Subcutaneous adipose tissue (tissue), 4 donors: ENCODE data around the gene EIF6. TPM values are rescaled to one million over a fixed set of nuclear protein-coding genes. Genes with fewer than 3 reads are reported as not detected.

ENCODE experiments used
- total RNA-seq, 4 donors: library from RNA; depleted of rRNA; stranded (reverse); fragments of >200 nt; gene quantifications; one replicate each; pipeline ENCODE4 v1.1.0, GENCODE V29; 2016
- TF ChIP-seq, protein P1 (sequence below): fragments of 450-650 bp; IDR thresholded peaks from one replicate; pipeline ENCODE4 v1.5.1; 2016; ENCODE audit warnings: low read depth, mild to moderate bottlenecking, control low read depth, antibody characterized with exemption, moderate library complexity

EIF6 gene
- total RNA-seq, 4 donors from 2014 or later: 50.1 to 75.5 (median 67.9) TPM

DNA sequence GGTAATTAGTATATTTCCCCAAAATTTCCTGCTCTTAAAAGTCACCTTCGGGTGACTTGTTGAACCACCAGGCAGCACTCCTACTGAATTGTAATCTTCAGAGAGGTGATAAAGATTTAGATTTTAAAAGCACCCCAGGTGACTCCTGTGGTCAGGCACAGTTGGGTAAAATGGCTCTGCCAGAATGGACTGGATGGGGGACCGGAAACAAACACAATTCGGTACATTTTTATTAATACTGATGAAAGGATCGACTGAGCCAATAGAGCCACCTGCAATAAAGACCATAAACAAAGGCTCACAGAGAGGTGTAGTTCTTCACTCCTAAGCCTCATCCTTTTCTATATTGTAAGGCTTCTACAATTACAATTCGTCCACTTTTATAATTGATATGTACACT, 27.2 kb upstream of the EIF6 start:
- TF ChIP-seq, protein P1, sequence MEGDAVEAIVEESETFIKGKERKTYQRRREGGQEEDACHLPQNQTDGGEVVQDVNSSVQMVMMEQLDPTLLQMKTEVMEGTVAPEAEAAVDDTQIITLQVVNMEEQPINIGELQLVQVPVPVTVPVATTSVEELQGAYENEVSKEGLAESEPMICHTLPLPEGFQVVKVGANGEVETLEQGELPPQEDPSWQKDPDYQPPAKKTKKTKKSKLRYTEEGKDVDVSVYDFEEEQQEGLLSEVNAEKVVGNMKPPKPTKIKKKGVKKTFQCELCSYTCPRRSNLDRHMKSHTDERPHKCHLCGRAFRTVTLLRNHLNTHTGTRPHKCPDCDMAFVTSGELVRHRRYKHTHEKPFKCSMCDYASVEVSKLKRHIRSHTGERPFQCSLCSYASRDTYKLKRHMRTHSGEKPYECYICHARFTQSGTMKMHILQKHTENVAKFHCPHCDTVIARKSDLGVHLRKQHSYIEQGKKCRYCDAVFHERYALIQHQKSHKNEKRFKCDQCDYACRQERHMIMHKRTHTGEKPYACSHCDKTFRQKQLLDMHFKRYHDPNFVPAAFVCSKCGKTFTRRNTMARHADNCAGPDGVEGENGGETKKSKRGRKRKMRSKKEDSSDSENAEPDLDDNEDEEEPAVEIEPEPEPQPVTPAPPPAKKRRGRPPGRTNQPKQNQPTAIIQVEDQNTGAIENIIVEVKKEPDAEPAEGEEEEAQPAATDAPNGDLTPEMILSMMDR: no peak

DNA sequence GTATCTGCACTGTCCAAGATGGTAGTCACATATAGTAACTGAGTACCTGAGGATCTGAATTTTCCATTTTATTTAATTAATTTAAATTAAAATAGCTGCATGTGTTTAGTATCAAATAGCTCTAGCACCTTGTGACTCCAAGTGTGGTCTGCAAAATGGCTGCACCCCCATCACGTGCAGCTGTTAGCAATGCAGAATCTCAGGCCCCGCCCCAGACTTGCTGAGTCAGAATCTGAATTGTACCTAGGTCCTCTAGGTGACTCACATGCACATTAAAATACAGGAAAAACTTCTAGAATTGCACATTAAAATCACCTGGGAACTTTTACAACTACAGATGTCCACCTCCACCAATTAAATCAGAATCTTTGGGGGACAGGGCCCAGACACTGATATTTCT, 26.8 kb upstream of the EIF6 start:
- TF ChIP-seq, protein P1: no peak

DNA sequence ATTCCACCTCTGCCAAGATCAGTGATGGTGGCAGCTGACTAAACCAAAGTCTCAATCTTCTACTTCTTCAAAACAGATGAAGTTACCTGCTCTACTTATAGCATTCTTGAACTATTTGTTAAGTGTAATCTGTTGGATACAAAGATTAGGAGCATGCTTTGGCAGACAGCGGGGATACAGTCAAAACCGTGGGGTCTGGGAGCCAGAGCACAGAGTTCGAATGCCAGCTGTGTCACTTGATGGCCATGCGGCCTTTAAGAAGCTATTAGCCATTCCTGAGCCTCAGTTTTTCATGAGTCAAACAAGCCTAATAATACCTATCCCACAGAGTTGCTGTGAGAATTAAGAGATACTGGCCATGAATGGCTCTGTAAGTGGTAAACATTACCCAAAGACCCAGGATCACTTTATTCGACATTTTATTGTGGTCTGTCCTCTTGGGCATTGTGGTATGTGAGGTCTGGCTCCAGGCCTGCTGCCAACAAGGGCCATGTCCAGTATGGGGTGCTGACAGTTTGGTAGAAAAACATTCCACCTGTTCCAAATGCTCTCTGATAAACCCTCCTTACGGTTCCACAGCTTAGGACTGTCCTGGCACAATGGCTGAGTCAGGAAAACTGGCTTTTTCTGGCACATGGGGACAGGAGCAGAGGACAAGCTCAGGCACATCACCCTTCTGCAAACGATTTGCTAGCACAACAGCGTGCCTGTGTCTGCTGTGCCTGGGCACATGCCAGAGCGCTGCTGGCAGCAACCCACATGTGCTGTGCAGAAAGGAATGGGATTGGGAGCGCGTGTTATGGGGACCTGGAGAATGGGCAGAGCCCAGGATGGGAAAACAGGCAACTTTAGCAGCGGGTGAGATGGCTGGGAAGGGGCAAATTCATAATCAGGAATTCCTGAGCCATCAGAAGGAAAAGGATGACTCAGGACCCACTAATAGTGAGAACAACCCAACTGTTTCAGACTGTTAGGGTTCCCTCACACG, 23.4 kb upstream of the EIF6 start:
- TF ChIP-seq, protein P1: no peak

DNA sequence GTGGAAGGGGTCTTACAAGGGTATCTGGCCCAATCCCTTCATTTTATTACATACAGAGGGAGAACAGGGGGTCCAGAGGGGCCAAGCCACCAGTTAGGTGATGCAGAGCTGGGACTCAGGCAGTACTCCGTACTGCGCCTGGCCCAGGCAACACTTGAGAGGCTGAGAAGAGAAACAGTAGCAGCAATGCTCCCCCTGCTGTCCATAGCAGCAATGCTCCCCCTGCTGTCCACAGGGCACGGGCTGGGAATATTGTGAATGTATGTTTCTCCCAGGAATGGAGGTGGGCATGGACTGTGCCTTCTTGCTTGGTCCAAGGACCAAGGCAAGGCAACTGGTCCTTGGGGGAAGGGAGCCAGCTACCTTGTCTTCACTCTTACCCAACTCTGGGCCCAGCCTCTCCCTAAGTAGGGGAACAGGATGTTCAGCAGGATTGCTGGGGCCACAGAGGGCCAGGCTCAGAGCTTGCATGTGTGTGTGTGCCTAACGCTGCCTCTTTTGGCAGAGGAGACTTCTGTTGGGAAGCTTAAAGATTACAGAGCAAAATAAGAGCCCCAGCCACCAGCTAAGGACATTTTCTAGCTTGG, 22.5 kb upstream of the EIF6 start:
- TF ChIP-seq, protein P1: no peak

DNA sequence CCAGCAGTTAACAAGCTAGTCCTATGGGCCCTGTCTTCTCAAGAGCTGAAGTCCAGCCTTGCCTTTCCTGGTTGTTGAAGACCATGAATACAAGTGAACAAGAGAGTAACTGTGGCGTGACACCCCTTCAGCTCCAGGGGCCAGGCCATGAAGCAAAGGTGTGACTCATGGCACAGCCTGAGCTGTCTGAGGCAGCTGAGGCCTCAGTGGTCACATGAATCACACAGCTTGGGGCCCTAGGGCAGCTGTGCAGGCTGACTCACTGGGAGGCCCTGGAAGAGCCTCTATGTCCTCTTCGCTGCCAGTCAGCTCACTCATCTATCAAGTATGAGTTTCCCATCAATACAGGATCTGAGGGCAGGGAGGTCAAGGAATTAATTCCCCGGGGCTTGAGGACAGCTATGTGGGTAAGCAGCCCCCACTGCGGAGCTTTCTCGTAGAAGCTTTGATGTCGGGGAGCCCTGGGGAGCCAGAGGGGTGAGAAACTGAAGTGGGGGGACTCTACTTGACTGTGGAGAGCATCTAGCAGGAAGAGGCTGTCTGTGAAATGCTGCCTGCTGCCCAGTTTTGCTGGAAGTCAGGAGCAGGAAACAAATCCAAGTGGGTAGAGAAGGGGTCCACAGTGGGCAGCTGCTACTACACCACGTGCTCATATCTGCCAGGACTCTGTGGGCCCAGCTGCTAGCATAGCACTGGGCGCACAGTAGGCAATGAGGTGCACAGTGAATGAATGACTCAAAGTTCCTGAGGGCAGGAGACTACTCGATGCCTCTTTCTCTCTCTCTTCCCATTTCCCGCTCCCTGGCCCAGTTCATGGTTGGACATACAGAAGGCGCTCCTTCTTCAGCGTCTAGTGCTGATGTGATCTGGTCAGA, 21.3 kb upstream of the EIF6 start:
- TF ChIP-seq, protein P1: no peak

DNA sequence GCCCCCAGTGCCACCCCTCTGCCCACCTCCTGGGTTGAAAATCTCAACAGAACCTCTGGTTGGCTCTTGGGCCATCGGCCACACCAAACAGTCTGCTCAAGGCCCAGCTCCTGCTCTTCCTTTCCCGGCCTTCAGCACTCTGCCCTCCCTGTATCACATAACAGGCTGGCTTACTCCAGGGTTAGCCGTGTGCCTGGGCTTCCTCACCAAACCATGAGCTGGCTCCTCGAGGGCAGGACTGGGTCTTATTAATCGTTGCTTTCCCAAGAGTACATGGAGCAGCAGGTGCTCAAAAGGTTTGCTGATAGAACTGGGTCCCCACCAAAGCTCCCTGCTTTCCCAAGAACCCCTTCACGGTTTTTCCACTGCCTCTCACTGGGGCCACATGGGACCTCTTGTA, 20.4 kb upstream of the EIF6 start:
- TF ChIP-seq, protein P1: no peak
